ENCODE data around the gene ODF2L.
"Not testable (repeated sequence)": the region's sequence is repeated elsewhere in the genome, so short reads cannot be mapped to it uniquely, and the experiment has no call there.

ODF2L gene

DNA sequence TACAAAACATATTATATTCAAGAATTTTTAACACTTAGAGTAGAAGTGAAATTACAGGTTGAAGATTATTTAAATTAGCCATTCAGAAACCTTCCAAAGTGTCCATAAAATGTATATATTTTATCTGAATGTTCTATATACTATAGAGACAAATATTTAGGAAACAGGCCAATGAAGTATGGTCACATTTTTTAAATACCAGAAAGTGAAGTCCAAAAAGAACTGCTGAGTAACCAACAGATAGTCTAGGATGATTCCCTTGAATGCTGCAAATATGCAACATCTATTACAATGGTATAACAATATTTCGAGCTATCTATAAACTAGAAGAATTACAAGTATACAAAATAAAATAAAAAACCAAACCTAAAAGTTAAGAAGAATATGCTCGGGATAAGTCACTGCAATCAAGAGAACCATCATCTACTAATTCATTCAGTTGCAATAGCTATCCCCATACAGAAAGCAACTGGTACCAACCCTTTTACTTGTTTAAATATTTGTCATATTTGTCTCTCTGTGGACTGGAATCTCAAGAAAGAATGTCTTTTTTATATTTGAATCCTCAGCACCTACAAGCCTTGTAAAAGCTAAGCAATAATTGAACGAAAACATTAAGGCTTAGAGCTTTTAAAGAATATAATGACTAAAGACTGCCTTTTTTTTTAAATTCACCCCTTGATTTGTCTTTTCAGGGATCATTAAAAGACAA lies 8.1 kb downstream of the ODF2L start:
- DNase-seq (ENCODE audit: low read depth), result no peak

DNA sequence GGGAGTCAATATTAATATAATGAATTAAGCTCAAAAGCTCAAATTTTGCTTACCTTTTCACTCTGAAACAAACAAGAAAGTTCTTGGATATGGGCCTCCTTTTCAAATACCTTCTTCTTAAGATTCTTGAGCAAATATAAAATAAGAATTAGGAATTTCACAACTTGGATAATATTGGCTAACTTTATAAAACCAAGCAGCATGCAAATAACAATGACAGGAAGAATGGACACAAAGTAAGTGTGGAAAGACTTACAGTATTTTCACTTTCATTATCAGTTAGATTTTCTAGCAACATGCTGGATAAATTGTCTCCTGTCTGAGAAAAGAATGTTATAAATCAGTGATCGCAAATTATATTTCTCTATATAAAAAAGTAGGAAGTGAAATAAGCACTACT lies 13.2 kb downstream of the ODF2L start:
- no peak for DNase-seq (ENCODE audit: low read depth)

DNA sequence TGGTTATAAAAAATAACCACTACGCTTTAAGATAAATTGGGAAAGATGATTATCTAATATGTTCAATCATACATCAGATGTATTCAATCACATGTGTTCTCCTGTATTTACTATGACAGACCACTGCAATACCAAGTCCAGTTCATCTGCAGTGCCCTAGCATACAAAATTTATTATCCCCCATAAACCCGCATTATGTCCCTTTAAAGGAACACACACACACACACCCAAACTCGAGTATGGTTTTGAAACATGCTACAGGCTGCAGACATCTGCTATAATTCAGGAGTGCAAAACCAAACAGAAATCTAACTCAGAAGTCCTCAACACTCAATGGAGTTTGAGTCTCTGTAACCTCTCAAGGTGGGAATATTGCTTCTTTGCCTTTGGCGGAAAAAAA lies 14.9 kb downstream of the ODF2L start:
- no peak for DNase-seq (ENCODE audit: low read depth)

DNA sequence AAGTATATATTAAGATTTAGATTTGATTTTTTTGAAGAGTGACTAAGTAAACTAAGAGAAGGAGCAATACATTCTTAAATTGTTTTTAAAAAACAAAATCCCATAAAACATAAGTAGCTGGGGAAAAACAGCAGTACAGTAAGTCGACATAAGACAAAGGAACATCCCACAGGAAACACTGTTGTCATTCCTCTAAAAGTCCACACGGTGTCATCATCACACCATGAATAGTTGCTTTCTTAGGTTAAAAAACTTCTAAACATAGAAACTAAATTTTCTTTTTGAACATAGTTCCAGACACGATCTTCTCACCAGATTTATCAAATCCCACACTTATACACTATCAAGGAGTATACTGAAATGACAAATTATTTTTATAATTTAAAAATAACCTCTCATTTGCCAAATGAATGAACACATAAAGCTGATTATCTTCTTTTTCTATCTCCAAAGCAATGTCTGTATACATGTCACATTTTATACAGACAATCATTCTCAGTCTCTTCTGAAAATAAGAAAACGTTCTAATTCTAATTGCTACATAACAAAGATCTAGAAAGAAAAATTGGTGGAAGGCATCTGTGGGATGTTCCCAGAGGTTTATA lies 15.8 kb downstream of the ODF2L start:
- peak; percentile 75 for DNase-seq (ENCODE audit: low read depth)

DNA sequence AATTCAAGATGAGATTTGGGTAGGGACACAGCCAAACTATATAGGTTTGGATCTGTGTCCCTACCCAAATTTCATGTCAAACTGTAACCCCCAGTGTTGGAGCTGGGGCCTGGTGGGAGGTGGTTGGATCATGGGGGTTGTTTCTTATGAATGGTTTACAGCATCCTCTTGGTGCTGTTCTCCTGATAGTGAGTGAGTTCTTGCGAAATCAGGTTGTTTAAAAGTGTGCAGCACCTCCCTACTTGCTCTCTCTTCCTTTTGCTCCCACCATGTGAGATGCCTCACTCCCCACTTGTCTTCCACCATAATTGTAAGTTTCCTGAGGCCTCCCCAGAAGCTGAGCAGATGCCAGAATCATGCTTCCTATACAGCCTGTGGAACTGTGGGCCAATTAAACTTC lies 17.3 kb downstream of the ODF2L start:
- DNase-seq (ENCODE audit: low read depth), result no peak

DNA sequence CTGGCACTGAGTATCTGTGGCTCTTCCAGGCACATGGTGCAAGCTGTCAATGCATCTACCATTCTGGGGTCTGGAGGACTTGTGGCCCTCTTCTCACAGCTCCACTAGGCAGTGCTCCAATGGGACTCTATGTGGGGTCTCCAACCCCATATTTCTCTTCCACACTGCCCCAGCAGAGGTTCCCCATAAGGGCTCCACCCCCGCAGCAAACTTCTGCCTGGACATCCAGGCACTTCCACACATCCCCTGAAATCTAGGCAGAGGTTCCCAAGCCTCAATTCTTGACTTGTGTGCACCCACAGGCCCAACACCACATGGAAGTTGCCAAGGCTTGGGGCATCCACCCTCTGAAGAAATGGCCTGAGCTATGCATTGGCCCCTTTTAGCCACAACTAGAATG lies 18.8 kb downstream of the ODF2L start:
- no peak for DNase-seq (ENCODE audit: low read depth)

DNA sequence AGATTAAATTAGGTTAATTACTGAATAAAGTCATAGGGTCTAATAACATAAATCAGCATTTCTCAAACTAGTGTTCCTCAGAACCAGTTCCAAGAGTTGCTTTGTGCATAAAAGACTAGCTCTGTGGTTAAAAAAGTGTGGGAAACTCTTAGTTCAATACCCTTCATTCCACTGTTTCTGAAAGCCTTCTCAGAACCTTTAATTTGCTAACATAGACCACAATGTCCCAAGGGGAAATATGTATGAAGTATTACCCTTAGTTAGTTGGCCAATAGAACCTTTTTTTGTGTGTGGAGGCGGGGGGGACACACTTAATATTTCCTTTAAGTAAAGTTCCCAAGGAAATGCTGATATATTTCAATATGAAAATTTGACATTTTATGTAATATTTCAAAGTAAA lies 20.4 kb downstream of the ODF2L start:
- no peak for DNase-seq (ENCODE audit: low read depth)

DNA sequence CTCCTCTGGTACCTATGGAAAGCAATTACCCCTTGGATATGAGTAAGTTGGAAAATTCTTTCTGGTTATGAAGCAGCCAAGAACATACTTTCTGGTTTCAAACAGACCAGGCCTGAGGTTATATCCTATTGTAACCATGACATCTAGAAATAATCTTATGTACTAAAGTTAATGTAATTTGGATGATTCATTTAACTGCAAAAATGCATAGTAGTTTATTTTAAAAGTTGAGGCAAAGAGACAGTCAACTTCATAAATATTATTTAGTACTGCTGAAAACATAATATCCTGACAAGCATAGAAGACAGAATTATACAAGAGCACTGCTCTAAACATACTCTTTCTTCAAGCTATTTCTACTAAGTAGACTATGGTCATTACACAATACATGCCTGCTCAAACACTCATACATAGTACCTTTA lies 25.5 kb downstream of the ODF2L start:
- DNase-seq (ENCODE audit: low read depth), result no peak

DNA sequence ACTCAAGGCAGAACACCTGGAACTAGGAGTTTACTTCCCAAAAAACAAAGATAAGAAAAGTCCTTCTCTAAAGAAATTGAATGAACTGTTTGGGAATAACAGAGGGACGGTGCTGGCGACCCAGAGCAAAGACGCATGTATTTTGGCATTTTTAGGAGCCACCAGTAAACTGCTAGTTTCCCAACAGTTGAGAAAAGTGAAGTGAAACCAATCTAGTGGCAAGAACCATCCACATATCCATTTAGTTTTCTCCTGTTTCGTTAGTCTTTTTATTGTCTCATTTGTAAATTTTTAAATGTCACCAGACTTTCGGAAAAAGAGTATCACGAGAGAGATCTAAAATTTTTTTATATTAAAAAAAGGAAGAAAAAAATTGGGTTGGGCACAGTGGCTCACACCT lies 30.2 kb downstream of the ODF2L start:
- DNase-seq (ENCODE audit: low read depth), result no peak

DNA sequence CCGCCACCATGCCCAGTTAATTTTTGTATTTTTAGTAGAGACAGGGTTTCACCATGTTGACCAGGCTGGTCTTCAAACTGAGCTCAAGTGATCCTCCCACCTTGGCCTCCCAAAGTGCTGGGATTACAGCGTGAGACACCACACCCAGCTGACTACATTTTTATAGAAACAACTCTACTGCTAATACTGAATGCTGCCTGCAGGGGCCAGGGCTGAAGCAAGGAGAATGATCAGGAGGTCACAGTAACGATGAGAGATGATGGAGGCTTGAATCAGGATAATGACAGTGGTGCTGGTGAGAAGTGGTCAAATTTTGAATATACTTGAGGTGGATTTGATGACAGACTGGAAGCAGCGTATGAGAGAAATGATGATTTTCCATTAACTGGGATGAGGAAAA lies 33.3 kb downstream of the ODF2L start:
- DNase-seq (ENCODE audit: low read depth), result no peak

DNA sequence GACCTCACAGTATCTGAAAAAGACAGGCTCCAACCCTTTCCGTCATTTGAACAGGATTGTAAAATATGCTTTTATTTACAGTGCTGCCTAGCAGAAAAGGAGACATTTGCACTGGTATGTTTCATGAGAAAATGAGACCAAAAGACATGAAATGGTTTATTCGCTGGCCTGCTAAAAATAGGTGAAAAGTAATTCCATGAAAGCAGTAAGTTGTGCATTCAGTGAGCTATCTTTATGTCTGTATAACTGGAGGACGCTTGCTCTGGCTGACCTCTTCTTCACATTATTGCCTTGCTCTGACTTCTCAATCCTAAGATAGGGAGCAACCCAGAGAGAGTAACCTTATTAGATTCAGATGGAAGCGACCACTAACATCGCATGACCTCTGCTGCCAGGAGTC lies 38.3 kb downstream of the ODF2L start:
- DNase-seq (ENCODE audit: low read depth), result no peak

DNA sequence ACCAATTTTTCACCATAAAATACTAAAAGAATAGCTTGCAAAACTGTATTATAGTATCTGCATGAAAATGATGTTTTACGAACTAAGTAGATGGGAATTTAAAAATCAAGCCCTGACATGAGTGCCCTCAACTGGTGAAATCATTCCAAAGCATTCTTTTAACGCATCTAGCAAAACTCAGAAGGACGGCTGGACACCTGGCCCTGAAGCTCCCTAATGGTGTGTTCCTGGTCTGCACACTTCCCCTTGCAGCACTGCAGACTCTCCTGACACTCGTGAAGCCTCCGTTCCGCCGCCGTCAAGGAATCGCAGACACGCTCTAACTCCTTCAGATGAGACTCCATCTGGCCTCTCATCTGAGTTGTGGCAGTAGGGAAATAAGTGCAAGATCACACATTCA lies 39.9 kb downstream of the ODF2L start:
- no peak for DNase-seq (ENCODE audit: low read depth)

DNA sequence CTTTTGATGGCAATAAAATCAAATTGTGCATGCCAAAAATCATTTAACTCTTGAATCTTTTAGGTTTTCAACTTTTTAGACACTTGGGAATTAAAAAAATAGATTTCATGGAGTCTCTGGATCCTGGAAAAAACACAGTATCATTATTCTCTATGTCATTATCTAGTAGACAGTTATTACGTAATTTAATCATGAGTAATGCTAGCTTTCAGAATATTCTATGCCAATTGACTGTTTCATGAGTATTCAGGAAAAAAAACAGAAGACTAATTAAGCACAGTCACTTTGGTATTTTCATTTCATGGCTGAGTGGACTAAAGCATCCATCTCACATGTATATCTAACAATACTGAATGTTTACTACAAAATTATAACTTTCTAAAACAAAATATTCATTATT lies 44.0 kb downstream of the ODF2L start:
- DNase-seq (ENCODE audit: low read depth), result peak; percentile 11

DNA sequence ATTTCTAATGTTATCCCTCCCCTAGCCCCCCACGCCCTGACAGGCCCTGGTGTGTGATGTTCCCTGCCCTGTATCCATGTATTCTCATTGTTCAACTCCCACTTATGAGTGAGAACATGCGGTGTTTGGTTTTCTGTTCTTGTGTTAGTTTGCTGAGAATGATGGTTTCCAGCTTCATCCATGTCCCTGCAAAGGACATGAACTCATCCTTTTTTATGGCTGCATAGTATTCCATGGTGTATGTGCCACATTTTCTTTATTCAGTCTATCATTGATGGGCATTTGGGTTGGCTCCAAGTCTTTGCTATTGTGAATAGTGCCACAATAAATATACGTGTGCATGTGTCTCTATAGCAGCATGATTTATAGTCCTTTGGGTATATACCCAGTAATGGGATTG lies 45.9 kb downstream of the ODF2L start:
- DNase-seq (ENCODE audit: low read depth), result not testable (repeated sequence)

DNA sequence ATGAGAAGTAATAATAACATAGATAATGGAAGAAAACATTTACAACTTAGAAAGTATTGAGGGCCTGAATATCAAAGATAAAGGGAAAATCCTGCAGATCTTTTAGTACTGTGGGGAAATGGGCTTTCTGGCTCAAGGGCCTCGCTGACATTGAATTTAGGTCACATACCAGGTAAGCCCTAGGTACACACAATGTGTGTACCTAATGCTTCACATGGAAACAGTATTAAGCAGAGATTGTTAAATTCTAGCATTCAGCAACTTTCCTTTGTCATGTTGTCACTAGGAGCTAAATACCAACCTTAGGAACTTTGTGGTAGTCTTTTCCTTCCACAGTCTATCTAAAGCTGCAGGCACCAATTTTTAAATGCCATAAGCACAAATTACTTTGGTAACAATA lies 49.7 kb downstream of the ODF2L start:
- no peak for DNase-seq (ENCODE audit: low read depth)

DNA sequence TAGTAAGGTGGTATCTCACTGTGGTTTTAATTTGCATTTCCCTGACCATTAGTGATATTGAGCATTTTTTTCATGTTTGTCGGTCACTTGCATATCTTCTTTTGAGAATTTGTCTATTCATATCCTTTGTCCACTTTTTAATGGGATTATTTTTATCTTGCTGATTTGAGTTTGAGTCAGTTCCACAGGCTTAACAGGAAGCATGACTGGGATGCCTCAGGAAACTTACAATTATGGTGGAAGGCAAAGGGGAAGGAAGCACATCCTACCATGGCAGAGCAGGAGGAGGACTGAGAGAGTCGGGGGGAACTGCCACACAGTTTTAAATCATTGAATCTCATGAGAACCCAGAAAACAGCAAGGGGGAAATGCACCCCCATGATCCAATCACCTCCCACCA lies 51.1 kb downstream of the ODF2L start:
- peak; percentile 16 for DNase-seq (ENCODE audit: low read depth)

DNA sequence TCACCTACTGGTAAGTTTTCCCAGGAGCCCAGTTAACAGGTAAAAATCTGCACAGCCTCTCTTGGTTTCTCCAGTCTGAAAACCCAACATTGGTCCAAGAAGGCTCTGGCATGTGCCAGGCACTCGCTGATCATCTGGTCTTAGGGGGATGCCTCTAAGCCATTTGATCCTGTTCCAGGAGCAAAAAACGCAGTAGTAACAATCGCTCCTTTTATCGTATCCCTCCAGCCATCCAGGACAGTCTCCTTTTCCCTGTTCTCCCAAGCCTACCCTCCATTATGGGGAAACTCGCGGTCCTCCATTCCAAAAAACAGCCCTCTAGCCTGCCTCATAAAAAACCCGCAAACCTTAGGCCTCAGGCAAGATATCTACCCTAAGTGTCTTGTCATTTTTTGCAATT lies 56.2 kb downstream of the ODF2L start:
- no peak for DNase-seq (ENCODE audit: low read depth)

DNA sequence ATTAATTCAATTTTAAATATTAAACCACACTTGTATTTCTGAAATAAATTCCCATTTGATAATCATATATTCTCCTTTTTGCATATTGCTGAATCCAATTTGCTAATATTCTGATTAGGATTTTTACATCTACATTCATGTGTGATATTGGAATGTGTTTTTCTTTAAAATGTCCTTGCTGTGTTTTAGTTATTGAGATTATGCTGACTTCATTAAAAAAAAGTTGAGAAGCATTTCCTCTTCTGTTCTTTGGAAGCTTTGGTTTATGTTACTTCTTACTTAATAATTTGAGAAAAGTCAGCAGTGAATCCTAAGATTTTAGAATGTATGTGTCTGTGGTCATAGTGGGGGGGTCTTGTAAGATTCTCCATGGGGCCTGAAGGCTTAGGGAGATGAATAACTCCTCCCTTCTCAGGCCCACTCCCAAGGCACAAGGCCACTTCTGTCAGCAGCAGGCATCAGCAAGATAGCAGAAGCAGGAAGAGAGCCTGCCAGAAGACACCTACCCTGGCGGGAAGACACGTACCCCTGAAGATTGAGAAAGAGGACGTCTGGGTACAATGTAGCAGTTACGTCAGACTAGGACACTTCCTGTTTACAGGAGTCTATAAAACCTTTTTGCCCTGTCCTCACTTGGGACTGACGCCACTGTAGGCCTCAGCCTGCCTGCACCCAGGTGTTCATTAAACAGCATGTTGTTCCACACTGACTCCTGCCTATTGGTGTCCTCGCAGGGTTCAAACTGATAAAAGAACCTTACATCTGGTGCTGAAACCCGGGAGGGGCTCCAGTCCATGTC lies 56.9 kb downstream of the ODF2L start:
- DNase-seq (ENCODE audit: low read depth), result no peak

DNA sequence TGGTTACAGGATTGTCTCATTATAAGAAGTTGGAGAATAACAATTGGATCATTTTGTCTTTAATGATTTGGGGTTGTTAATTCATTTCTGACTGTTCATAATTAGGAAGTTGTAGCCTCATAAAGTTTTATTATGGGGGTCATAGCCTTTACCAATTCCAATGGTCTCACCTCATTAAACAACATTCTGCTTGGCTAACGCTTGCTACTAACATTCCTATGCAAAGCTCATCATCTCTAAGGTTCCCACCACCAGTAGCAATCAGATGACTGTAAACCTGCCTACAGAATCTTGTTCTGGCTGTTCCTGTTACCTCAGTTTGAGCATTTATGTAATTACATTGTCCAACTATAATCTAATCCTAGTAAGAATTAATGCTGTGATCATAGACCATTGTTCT lies 60.2 kb downstream of the ODF2L start:
- DNase-seq (ENCODE audit: low read depth), result no peak

DNA sequence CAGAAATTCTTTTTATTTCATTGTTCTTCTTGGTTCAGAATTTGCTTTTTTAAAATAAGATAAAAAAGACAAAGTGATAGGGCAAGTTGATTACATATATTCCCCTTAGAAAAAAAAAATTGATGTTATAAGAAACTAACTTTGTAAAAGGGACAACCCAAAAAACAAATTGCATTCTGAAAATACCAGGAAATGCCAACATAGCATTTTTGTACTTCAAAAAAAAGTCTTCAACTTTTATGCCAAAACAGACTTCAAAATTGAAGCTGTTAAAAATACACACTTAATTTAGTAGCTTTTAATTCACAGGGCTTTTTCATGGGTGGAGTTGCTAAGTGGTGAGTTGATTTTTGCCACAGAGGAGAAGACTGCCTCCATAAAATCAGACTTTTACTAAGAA lies 70.9 kb downstream of the ODF2L start:
- DNase-seq (ENCODE audit: low read depth), result no peak

DNA sequence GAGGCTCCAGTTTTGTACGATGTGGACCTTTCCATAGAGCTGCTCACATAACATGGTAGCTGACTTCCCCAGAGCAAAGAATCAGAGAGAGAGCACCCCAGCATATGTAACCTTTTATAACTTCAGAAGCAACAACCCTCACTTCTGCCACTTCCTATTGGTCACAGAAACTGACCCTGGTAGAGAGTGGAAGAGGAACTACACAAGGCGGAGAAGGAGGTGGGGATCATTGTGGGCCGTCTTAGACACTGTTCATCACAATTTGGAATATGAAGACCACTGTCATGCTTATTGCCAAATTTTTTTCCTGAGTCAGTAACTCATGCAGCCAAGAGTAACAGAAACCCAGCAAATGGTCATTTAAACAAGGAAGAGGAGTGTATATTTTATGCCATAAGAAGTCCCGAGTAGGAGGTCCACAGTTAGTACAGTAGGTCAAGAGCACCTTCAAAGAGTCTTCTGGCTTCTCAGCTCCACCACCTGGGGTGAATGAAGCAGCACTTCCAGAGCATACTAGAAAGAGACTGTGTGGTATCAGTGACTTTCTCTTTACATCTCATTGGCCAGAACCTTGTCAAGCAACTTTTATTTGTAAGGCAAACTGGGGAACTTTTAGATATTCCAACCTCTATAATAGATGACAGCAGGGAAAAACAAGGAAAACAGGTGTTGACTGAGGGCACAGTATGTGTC lies 71.8 kb downstream of the ODF2L start:
- DNase-seq (ENCODE audit: low read depth), result no peak

DNA sequence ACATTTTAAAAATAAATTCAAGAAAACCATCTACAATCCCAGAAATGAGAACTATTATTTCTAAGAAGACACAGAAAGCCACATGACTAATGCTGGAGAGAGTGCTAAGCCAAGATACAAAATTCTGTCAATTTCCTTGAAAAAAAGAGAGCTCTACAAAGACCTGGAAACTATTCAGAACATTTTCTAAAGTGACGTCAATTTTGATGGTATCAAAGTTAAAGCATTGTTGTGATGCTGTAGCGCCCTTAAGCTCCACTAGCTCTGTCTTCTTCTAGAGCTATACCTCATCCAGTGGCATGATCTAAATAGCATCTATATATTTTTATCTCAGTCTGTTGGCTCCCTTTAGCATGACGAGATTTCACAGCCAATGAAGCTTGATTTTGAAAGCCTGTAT lies 73.9 kb downstream of the ODF2L start:
- DNase-seq (ENCODE audit: low read depth), result no peak

DNA sequence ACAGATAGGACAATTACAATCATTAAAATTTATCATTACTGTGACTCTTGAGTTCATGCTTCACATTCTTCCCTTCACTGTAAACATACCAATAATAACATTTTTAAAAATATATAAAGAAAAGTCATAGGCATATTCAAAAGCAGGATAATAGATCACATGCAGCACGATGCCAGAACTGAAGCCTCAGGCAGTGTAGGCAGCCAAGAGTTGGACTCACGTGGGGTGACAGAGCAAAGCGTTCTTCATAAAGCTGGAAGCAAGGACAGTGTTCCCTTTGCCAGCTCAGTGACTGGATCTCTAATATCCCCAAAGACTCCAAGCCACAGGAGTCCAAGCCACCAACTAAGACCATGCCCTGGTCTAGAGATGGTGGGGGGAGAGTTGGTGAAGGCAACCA lies 77.7 kb downstream of the ODF2L start:
- no peak for DNase-seq (ENCODE audit: low read depth)

Measured in ELR (cell line).